GM12872 (cell line): ENCODE measurements around the gene SUCNR1.
A peak's percentile ranks its signal among the peaks of the same experiment; 100 is the strongest.

Experiments
- CTCF ChIP-seq: IDR thresholded peaks from 3 replicates; pipeline ENCODE4 v1.5.1; 2011; ENCODE audit warnings: low read depth, mild to moderate bottlenecking, low read length, moderate library complexity; ENCODE audit not compliant: insufficient read depth

Gene SUCNR1

GRCh38 chr3:151912028-151912427, 38.6 kb downstream of the SUCNR1 start:
- TF ChIP-seq CTCF: no peak

DNA sequence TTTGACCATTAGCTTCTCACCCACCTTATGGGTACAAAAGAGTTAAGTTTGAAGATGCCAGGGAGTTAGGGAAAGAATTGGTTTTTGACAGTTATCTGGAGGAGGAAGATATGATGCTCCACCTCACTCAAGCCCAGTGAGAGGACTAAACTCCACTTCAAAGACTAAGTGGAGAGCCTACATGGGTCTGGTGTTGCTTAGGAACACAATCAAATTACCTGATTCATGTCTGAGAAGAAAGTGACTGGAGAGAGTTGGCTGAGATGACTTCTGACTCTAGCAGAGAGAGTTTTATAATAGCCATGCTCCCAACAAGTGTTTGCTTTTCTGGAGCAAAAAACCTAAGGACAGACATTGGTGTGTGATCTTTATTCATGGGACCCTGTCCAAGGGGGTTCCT, 43.3 kb downstream of the SUCNR1 start:
- TF ChIP-seq CTCF: no peak

- TF ChIP-seq CTCF: peak; percentile 50
Measured at GRCh38 chr3:151918253-151919029, 45.0 kb downstream of the SUCNR1 start.

GRCh38 chr3:151919030-151919328, 45.5 kb downstream of the SUCNR1 start:
- TF ChIP-seq CTCF: no peak

DNA sequence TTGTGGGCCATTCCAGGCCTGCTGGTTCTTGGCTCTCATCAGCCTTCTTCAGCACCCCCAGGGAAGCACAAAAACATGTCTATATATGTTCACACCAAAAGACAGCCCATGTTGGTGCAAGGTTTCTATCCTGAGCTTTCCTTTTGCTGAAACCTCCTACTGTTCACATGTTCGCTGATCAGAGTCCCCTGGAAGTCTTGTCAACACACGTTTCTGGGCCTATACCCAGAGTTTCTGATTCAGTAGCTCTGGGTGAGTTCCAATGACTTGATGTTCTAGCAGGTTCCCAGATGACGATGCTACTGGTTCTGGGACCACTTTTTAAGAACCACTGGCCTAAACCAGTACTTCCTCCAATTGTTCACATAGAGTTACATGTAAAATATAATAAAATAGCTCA, 46.0 kb downstream of the SUCNR1 start:
- TF ChIP-seq CTCF: no peak

GRCh38 chr3:151923901-151924300, 50.5 kb downstream of the SUCNR1 start:
- TF ChIP-seq CTCF: no peak

DNA sequence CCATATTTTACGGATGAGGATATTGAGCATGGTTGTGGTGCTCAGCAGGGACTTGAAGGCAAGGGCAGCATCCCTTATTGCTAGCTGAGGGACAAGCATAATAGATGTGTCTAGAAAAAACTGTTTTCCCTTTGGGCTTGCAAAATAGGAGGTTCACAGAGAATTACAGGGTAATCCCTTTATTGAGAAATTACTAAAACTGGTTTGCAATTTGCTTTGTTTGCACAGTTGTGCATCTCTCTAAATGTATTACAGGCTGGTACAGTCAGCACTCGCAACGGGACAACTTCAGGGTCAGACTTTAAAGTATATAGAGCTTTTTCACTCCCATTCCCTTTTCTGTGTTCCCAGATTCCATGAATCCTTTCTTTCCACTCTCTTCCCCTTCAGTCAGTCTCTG, 51.3 kb downstream of the SUCNR1 start:
- no peak for TF ChIP-seq CTCF
